ENCODE results near the gene PCNX4.

GRCh38 chr14:60114881-60115280 lies 23.2 kb downstream of the PCNX4 start:
- no peak for TF ChIP-seq CTCF (conservative IDR thresholded peaks at IDR 0.05; ENCODE audit: low read depth in 2 of 2)
- TF ChIP-seq EZH2 (IDR thresholded peaks at IDR 0.05; ENCODE audit: low read depth, unreplicated experiment) = no peak
- TF ChIP-seq POLR2AphosphoS5 (IDR thresholded peaks at IDR 0.05; ENCODE audit: low read depth) = no peak
- TF ChIP-seq ZNF331 (CRISPR knock-in tag; IDR thresholded peaks at IDR 0.05; ENCODE audit: low read depth) = no peak
- no peak for TF ChIP-seq NANOG (IDR thresholded peaks at IDR 0.05; ENCODE audit: borderline replicate concordance)
- no peak for TF ChIP-seq CREB1 (CRISPR knock-in tag; IDR thresholded peaks at IDR 0.05; ENCODE audit: low read depth)
- no peak for TF ChIP-seq ZNF114 (CRISPR knock-in tag; IDR thresholded peaks at IDR 0.05)
- TF ChIP-seq REST (IDR thresholded peaks at IDR 0.05; ENCODE audit: unreplicated experiment) = no peak
- TF ChIP-seq EZH2phosphoT487 (IDR thresholded peaks at IDR 0.05; ENCODE audit: unreplicated experiment) = no peak
- TF ChIP-seq JUNB (IDR thresholded peaks at IDR 0.05; ENCODE audit: unreplicated experiment) = no peak
- TF ChIP-seq, protein P1, sequence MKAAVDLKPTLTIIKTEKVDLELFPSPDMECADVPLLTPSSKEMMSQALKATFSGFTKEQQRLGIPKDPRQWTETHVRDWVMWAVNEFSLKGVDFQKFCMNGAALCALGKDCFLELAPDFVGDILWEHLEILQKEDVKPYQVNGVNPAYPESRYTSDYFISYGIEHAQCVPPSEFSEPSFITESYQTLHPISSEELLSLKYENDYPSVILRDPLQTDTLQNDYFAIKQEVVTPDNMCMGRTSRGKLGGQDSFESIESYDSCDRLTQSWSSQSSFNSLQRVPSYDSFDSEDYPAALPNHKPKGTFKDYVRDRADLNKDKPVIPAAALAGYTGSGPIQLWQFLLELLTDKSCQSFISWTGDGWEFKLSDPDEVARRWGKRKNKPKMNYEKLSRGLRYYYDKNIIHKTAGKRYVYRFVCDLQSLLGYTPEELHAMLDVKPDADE (IDR thresholded peaks at IDR 0.05) = no peak
